A549 (cell line): Measurements from ENCODE around the gene ANO6.

Experiments used
- HDAC2 ChIP-seq: fragments of 200-600 bp; sonication (generic); IDR thresholded peaks from 2 replicates; pipeline ENCODE4 v1.6.1; 2016
- MAZ ChIP-seq: fragments of 150-350 bp; IDR thresholded peaks from 2 replicates; pipeline ENCODE4 v1.6.1; 2014; ENCODE audit warnings: antibody characterized with exemption, low read depth, low read length, borderline replicate concordance
- MYC ChIP-seq: IDR thresholded peaks from 2 replicates; pipeline ENCODE4 v1.6.1; 2012; ENCODE audit warnings: mild to moderate bottlenecking, inconsistent platforms, low read length, improper control_type of control experiment, borderline replicate concordance
- POLR2A ChIP-seq: IDR thresholded peaks from 2 replicates; pipeline ENCODE4 v1.6.1; 2012; ENCODE audit warnings: mild to moderate bottlenecking, low read length
- RAD21 ChIP-seq, 2 experiments: fragments of >200 bp in 1 of 2; sonication (Bioruptor Twin) in 1 of 2; formaldehyde crosslinking in 1 of 2; IDR thresholded peaks in 1 of 2; conservative IDR thresholded peaks in 1 of 2; 2 replicates in 1 of 2; 3 replicates in 1 of 2; pipeline ENCODE4 v1.6.1; 2012 to 2018; ENCODE audit warnings: inconsistent platforms in 1 of 2
- SMC3 ChIP-seq: fragments of >200 bp; sonication (Bioruptor Twin); formaldehyde crosslinking; IDR thresholded peaks from 3 replicates; pipeline ENCODE4 v1.6.1; 2018; ENCODE audit warnings: inconsistent platforms
- TF ChIP-seq, protein P1 (sequence below): fragments of 200-600 bp; sonication (generic); IDR thresholded peaks from 2 replicates; pipeline ENCODE4 v1.6.1; 2016; ENCODE audit warnings: antibody characterized with exemption, mild to moderate bottlenecking, moderate library complexity
- TF ChIP-seq, protein P2 (sequence below): fragments of >200 bp; sonication (Bioruptor Twin); formaldehyde crosslinking; IDR thresholded peaks from 3 replicates; pipeline ENCODE4 v1.5.1; 2016
- TF ChIP-seq, protein P3 (sequence below): fragments of 150-350 bp; IDR thresholded peaks from 2 replicates; pipeline ENCODE4 v1.6.1; 2014; ENCODE audit warnings: low read depth, mild to moderate bottlenecking, low read length
- TF ChIP-seq, protein P4 (sequence below): fragments of >200 bp; sonication (Bioruptor Twin); formaldehyde crosslinking; IDR thresholded peaks from 3 replicates; pipeline ENCODE4 v1.6.1; 2016

DNA sequence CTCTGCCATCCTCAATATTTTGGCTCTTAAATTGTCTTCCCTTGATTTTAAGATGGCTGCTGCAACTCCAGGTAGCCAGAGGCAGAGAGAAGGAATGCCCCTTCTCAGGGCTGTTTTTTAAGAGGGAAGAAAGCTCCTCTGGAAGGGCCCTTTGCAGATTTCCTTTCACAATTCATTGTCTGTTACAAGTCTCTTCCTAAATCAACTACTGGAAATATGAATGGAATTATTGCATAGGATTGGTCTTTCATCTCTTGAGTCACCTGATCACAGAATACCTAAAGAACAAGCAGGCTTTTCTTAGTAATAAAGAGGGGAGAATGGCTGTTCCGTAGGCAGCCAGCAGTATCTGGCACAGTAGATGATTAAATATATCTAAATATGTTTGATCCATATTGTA is 118.5 kb downstream of the ANO6 start:
- TF ChIP-seq RAD21 (conservative IDR thresholded peaks at IDR 0.05 in 1 of 2, IDR thresholded peaks at IDR 0.05 in 1 of 2) (no peak), SMC3 (no peak), HDAC2 (no peak), POLR2A (no peak), MYC (no peak), MAZ (no peak)
- TF ChIP-seq, protein P1, sequence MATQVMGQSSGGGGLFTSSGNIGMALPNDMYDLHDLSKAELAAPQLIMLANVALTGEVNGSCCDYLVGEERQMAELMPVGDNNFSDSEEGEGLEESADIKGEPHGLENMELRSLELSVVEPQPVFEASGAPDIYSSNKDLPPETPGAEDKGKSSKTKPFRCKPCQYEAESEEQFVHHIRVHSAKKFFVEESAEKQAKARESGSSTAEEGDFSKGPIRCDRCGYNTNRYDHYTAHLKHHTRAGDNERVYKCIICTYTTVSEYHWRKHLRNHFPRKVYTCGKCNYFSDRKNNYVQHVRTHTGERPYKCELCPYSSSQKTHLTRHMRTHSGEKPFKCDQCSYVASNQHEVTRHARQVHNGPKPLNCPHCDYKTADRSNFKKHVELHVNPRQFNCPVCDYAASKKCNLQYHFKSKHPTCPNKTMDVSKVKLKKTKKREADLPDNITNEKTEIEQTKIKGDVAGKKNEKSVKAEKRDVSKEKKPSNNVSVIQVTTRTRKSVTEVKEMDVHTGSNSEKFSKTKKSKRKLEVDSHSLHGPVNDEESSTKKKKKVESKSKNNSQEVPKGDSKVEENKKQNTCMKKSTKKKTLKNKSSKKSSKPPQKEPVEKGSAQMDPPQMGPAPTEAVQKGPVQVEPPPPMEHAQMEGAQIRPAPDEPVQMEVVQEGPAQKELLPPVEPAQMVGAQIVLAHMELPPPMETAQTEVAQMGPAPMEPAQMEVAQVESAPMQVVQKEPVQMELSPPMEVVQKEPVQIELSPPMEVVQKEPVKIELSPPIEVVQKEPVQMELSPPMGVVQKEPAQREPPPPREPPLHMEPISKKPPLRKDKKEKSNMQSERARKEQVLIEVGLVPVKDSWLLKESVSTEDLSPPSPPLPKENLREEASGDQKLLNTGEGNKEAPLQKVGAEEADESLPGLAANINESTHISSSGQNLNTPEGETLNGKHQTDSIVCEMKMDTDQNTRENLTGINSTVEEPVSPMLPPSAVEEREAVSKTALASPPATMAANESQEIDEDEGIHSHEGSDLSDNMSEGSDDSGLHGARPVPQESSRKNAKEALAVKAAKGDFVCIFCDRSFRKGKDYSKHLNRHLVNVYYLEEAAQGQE = no peak
- TF ChIP-seq, protein P2, sequence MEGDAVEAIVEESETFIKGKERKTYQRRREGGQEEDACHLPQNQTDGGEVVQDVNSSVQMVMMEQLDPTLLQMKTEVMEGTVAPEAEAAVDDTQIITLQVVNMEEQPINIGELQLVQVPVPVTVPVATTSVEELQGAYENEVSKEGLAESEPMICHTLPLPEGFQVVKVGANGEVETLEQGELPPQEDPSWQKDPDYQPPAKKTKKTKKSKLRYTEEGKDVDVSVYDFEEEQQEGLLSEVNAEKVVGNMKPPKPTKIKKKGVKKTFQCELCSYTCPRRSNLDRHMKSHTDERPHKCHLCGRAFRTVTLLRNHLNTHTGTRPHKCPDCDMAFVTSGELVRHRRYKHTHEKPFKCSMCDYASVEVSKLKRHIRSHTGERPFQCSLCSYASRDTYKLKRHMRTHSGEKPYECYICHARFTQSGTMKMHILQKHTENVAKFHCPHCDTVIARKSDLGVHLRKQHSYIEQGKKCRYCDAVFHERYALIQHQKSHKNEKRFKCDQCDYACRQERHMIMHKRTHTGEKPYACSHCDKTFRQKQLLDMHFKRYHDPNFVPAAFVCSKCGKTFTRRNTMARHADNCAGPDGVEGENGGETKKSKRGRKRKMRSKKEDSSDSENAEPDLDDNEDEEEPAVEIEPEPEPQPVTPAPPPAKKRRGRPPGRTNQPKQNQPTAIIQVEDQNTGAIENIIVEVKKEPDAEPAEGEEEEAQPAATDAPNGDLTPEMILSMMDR = no peak
- TF ChIP-seq, protein P3, sequence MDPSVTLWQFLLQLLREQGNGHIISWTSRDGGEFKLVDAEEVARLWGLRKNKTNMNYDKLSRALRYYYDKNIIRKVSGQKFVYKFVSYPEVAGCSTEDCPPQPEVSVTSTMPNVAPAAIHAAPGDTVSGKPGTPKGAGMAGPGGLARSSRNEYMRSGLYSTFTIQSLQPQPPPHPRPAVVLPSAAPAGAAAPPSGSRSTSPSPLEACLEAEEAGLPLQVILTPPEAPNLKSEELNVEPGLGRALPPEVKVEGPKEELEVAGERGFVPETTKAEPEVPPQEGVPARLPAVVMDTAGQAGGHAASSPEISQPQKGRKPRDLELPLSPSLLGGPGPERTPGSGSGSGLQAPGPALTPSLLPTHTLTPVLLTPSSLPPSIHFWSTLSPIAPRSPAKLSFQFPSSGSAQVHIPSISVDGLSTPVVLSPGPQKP = no peak
- TF ChIP-seq, protein P4, sequence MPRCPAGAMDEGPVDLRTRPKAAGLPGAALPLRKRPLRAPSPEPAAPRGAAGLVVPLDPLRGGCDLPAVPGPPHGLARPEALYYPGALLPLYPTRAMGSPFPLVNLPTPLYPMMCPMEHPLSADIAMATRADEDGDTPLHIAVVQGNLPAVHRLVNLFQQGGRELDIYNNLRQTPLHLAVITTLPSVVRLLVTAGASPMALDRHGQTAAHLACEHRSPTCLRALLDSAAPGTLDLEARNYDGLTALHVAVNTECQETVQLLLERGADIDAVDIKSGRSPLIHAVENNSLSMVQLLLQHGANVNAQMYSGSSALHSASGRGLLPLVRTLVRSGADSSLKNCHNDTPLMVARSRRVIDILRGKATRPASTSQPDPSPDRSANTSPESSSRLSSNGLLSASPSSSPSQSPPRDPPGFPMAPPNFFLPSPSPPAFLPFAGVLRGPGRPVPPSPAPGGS = no peak
